Chondrocyte (in vitro differentiated cells): ENCODE results near the gene RUNX1. TPM values are rescaled to one million over a fixed set of nuclear protein-coding genes. Genes with fewer than 3 reads are reported as not detected.

ENCODE experiments used
- DNase-seq: peaks from one replicate; pipeline ENCODE4 v3.0.0; 2021; ENCODE audit warnings: mixed read lengths, low spot score
- H3K27ac Mint-ChIP-seq: one replicate; pipeline ENCODE4 v1.8.0; 2021; ENCODE audit warnings: mild to moderate bottlenecking, moderate library complexity, mixed read lengths; ENCODE audit not compliant: unreplicated experiment
- H3K27me3 Mint-ChIP-seq: 2 replicates; pipeline ENCODE4 v1.8.0; 2021; ENCODE audit warnings: low read depth, mixed read lengths
- H3K36me3 Mint-ChIP-seq: 2 replicates; pipeline ENCODE4 v1.8.0; 2021; ENCODE audit warnings: low read depth, mixed read lengths
- H3K4me1 Mint-ChIP-seq: 2 replicates; pipeline ENCODE4 v1.8.0; 2021; ENCODE audit warnings: low read depth, mild to moderate bottlenecking, mixed read lengths
- H3K4me3 Mint-ChIP-seq: one replicate; pipeline ENCODE4 v1.8.0; 2021; ENCODE audit warnings: mild to moderate bottlenecking, moderate library complexity, mixed read lengths; ENCODE audit not compliant: unreplicated experiment
- H3K9me3 Mint-ChIP-seq: 2 replicates; pipeline ENCODE4 v1.8.0; 2021; ENCODE audit warnings: low read depth, mixed read lengths
- total RNA-seq: library from RNA; stranded (reverse); gene quantifications from 3 replicates; pipeline ENCODE4 v1.2.1, GENCODE V29; 2021
- TF ChIP-seq, protein P1 (sequence below): fragments of 200-600 bp; sonication (generic); IDR thresholded peaks from 2 replicates; pipeline ENCODE4 v1.5.0; 2021; ENCODE audit warnings: antibody characterized with exemption, mild to moderate bottlenecking, moderate library complexity

The RUNX1 gene
- total RNA-seq, 1 donor from 2014 or later, result 37.9 TPM

- no peak for DNase-seq
- H3K27ac Mint-ChIP-seq, result no peak overlapping the region
- no peaks in the 10 kb centered on the region for H3K27me3 Mint-ChIP-seq
- H3K9me3 Mint-ChIP-seq, result no peaks in the 10 kb centered on the region
- TF ChIP-seq, protein P1, sequence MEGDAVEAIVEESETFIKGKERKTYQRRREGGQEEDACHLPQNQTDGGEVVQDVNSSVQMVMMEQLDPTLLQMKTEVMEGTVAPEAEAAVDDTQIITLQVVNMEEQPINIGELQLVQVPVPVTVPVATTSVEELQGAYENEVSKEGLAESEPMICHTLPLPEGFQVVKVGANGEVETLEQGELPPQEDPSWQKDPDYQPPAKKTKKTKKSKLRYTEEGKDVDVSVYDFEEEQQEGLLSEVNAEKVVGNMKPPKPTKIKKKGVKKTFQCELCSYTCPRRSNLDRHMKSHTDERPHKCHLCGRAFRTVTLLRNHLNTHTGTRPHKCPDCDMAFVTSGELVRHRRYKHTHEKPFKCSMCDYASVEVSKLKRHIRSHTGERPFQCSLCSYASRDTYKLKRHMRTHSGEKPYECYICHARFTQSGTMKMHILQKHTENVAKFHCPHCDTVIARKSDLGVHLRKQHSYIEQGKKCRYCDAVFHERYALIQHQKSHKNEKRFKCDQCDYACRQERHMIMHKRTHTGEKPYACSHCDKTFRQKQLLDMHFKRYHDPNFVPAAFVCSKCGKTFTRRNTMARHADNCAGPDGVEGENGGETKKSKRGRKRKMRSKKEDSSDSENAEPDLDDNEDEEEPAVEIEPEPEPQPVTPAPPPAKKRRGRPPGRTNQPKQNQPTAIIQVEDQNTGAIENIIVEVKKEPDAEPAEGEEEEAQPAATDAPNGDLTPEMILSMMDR, result no peak
- no peak overlapping the region for H3K4me3 Mint-ChIP-seq
- peaks cover under 1% of the 10 kb centered on the region for H3K4me1 Mint-ChIP-seq
- H3K36me3 Mint-ChIP-seq, result no peaks in the 10 kb centered on the region
These were observed 28.7 kb downstream of the RUNX1 start for GRCh38 chr21:35020436-35020835.

GRCh38 chr21:35019631-35020032, 29.5 kb downstream of the RUNX1 start:
- Mint-ChIP-seq H3K36me3 (no peaks in the 10 kb centered on the region), H3K4me3 (no peak overlapping the region), H3K4me1 (no peaks in the 10 kb centered on the region), H3K27me3 (no peaks in the 10 kb centered on the region), H3K27ac (no peak overlapping the region), H3K9me3 (no peaks in the 10 kb centered on the region)
- DNase-seq, result no peak
- TF ChIP-seq, protein P1, result no peak

GRCh38 chr21:35017256-35017655, 31.8 kb downstream of the RUNX1 start:
- no peak overlapping the region for H3K27ac Mint-ChIP-seq
- no peaks in the 10 kb centered on the region for H3K9me3 Mint-ChIP-seq
- no peaks in the 10 kb centered on the region for H3K27me3 Mint-ChIP-seq
- no peaks in the 10 kb centered on the region for H3K36me3 Mint-ChIP-seq
- TF ChIP-seq, protein P1, result no peak
- H3K4me3 Mint-ChIP-seq, result no peak overlapping the region
- no peak for DNase-seq
- H3K4me1 Mint-ChIP-seq, result no peaks in the 10 kb centered on the region

GRCh38 chr21:35016517-35017188, 32.4 kb downstream of the RUNX1 start:
- no peak overlapping the region for H3K4me3 Mint-ChIP-seq
- H3K36me3 Mint-ChIP-seq, result no peaks in the 10 kb centered on the region
- DNase-seq, result no peak
- H3K27me3 Mint-ChIP-seq, result no peaks in the 10 kb centered on the region
- H3K9me3 Mint-ChIP-seq, result no peaks in the 10 kb centered on the region
- TF ChIP-seq, protein P1, result no peak
- no peak overlapping the region for H3K27ac Mint-ChIP-seq
- peaks cover 4% of the 10 kb centered on the region for H3K4me1 Mint-ChIP-seq

- Mint-ChIP-seq H3K27me3 (no peaks in the 10 kb centered on the region), H3K9me3 (no peaks in the 10 kb centered on the region), H3K36me3 (no peaks in the 10 kb centered on the region), H3K4me1 (peaks cover 9% of the 10 kb centered on the region), H3K27ac (no peak overlapping the region), H3K4me3 (no peak overlapping the region)
- DNase-seq, result no peak
- TF ChIP-seq, protein P1, result no peak
These were observed 33.0 kb downstream of the RUNX1 start for GRCh38 chr21:35016071-35016470.
